ENCODE results near the gene GRAMD1C. TPM values are rescaled to one million over a fixed set of nuclear protein-coding genes. Genes with fewer than 3 reads are reported as not detected.

Gene GRAMD1C
- total RNA-seq, 1 donor from 2014 or later = 0.21 TPM

DNA sequence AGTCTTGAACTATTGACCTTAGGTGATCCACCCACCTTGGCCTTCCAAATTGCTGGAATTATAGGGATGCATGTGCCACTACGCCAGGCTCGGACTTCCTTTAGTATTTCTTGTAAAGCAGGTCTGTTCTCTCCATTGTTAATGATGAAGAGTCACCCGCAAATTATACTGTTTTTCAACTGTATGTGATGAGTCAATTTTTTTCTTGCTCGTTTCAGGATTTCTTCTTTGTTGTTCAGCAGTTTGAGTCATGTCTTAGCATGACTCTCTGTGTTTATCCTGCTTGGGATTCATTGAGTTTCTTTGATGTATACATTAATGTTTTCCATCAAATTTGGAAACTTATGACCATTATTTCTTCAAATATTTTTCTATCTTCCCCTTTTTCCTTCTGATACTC lies 28.9 kb downstream of the GRAMD1C start:
- Histone ChIP-seq H3K9me3 (no peaks in the 10 kb centered on the region), H3K4me1 (no peaks in the 10 kb centered on the region), H3K27ac (no peak overlapping the region), H3K36me3 (no peaks in the 10 kb centered on the region), H3K27me3 (no peaks in the 10 kb centered on the region), H3K4me3 (no peak overlapping the region)
- TF ChIP-seq, protein P1, sequence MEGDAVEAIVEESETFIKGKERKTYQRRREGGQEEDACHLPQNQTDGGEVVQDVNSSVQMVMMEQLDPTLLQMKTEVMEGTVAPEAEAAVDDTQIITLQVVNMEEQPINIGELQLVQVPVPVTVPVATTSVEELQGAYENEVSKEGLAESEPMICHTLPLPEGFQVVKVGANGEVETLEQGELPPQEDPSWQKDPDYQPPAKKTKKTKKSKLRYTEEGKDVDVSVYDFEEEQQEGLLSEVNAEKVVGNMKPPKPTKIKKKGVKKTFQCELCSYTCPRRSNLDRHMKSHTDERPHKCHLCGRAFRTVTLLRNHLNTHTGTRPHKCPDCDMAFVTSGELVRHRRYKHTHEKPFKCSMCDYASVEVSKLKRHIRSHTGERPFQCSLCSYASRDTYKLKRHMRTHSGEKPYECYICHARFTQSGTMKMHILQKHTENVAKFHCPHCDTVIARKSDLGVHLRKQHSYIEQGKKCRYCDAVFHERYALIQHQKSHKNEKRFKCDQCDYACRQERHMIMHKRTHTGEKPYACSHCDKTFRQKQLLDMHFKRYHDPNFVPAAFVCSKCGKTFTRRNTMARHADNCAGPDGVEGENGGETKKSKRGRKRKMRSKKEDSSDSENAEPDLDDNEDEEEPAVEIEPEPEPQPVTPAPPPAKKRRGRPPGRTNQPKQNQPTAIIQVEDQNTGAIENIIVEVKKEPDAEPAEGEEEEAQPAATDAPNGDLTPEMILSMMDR (IDR thresholded peaks at IDR 0.05) = no peak
- intact Hi-C loops (cut with DNase I) = no loop called here
- no peak for DNase-seq (ENCODE audit: low spot score in 2 of 2)

DNA sequence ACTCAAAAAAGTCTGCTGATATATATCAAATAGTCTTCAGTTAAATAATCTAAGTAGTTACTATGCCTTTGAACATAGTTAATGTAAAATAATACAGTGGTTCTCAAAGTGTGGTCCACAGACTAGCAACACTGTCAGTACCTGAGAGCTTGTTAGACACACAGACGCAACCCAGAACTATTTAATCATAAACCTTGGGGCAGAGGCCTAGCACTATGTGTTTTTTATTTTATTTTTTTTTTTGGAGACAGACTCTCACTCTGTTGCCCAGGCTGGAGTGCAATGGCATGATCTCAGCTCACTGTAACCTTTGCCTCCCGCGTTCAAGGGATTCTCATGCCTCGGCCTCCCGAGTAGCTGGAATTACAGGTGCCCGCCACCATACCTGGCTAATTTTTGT lies 34.7 kb downstream of the GRAMD1C start:
- Histone ChIP-seq H3K27ac (no peak overlapping the region), H3K4me1 (no peaks in the 10 kb centered on the region), H3K4me3 (no peak overlapping the region), H3K36me3 (no peaks in the 10 kb centered on the region), H3K27me3 (no peaks in the 10 kb centered on the region), H3K9me3 (no peaks in the 10 kb centered on the region)
- no peak for DNase-seq (ENCODE audit: low spot score in 2 of 2)
- intact Hi-C loops (cut with DNase I) = no loop called here
- TF ChIP-seq, protein P1 (IDR thresholded peaks at IDR 0.05) = no peak

DNA sequence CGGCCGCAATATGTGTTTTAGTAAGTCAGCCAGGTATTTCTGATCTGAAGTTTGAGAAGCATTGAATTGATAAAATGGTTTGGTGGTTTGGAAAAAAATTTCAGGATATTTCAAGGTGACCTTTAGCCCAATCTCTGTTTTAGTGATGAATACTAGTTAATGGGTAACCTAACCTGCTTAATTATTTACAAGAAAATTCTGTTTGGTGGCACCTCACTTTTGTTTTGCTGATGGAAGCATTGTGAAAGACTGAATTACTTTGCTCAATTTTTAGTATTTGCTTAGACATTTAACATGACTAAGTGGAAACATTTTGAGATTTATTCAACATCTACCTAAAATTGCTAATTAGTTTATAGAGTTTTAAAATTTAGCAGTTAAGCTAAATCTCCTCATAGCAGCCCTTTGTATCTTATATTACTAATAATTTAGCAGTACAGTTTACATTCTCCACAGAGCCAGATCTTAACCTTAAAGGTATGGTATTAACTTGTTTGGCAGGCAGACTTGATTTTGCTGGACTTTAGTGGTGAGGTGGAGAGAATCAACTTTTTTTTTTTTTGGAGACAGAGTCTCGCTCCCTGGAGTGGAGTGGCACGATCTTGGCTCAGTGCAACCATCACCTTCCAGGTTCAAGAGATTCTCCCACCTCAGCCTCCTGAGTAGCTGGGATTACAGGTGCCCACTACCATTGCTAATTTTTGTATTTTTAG lies 35.4 kb downstream of the GRAMD1C start:
- TF ChIP-seq, protein P1 (IDR thresholded peaks at IDR 0.05) = no peak
- no peak overlapping the region for H3K27ac ChIP-seq
- H3K4me1 ChIP-seq = no peaks in the 10 kb centered on the region
- H3K4me3 ChIP-seq = no peak overlapping the region
- H3K36me3 ChIP-seq = no peaks in the 10 kb centered on the region
- DNase-seq (ENCODE audit: low spot score in 2 of 2) = no peak
- intact Hi-C loops (cut with DNase I) = no loop called here
- no peaks in the 10 kb centered on the region for H3K27me3 ChIP-seq
- H3K9me3 ChIP-seq = no peaks in the 10 kb centered on the region

DNA sequence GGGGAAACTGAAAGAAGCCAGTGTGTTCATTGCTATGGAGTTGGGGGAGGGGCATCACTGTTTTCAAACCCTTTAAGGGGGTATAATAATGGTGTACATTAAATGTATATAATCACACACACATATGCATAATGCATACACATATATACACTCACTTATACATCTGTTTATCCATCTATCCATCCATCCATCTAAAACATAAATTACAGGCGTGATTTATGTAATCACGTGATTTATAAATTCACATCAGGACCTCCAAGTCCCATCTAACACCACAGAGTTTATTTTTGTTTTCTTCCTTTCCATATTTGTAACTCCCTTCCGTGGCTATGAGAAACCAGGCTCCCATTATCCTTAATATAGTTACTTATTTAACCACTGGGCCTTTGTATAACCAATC lies 39.8 kb downstream of the GRAMD1C start:
- Histone ChIP-seq H3K36me3 (no peaks in the 10 kb centered on the region), H3K27ac (no peak overlapping the region), H3K9me3 (no peaks in the 10 kb centered on the region), H3K27me3 (no peaks in the 10 kb centered on the region), H3K4me3 (no peak overlapping the region), H3K4me1 (no peaks in the 10 kb centered on the region)
- intact Hi-C loops (cut with DNase I) = no loop called here
- TF ChIP-seq, protein P1 (IDR thresholded peaks at IDR 0.05) = no peak
- DNase-seq (ENCODE audit: low spot score in 2 of 2) = no peak

DNA sequence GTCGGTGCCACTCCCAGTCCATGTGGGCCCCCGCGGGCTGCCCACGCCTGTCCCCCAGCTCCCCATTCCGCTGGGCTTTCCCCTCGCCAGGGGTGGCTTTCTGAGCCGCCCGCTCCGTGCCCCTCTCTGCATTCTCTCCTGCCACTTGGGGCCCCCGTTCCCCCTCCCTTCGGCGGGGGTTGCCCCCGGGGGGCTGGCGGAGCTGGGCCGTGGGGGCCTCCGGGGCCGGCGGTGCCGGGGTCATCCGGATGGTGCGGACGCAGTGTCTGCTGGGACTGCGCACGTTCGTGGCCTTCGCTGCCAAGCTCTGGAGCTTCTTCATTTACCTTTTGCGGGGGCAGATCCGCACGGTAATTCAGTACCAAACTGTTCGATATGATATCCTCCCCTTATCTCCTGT lies 46.5 kb downstream of the GRAMD1C start:
- TF ChIP-seq, protein P1 (IDR thresholded peaks at IDR 0.05) = no peak
- no peak overlapping the region for H3K4me3 ChIP-seq
- no peaks in the 10 kb centered on the region for H3K27me3 ChIP-seq
- H3K27ac ChIP-seq = no peak overlapping the region
- H3K9me3 ChIP-seq = no peaks in the 10 kb centered on the region
- no peaks in the 10 kb centered on the region for H3K36me3 ChIP-seq
- intact Hi-C loops (cut with DNase I) = no loop called here
- no peak for DNase-seq (ENCODE audit: low spot score in 2 of 2)
- no peaks in the 10 kb centered on the region for H3K4me1 ChIP-seq

All from ascending aorta (tissue), 2 donors.